GM19438 (cell line): ENCODE data around the gene RTN1.

Experiments
- ATAC-seq: cut with Tn5 transposase; IDR thresholded peaks from one replicate; pipeline ENCODE4 v1.9.1; 2021; ENCODE audit warnings: low read depth; ENCODE audit not compliant: unreplicated experiment

RTN1 gene

GRCh38 chr14:59811073-59811472, 59.5 kb downstream of the RTN1 start:
- no peak for ATAC-seq

GRCh38 chr14:59803052-59803540, 67.5 kb downstream of the RTN1 start:
- ATAC-seq, result no peak

DNA sequence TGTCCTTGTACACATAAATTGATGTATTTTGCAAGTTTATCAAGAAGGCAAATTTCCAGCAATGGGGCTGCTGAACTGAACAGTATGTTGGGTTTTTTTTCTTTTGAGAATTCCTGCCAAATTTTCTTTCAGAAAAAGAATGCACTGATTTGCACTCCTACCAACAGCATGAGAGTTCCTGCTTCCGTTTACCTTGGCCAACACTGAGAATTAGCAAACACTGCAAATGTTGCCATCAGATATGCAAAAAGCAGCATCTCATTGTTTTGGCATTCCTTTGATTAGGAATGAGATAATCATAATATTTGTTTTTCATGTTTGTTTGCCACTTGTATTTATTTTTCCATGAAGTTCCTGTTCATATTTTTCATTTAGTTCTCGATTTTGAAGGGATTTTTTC, 82.4 kb downstream of the RTN1 start:
- ATAC-seq, result no peak

- no peak for ATAC-seq
Measured at GRCh38 chr14:59787045-59787674, 83.4 kb downstream of the RTN1 start.

DNA sequence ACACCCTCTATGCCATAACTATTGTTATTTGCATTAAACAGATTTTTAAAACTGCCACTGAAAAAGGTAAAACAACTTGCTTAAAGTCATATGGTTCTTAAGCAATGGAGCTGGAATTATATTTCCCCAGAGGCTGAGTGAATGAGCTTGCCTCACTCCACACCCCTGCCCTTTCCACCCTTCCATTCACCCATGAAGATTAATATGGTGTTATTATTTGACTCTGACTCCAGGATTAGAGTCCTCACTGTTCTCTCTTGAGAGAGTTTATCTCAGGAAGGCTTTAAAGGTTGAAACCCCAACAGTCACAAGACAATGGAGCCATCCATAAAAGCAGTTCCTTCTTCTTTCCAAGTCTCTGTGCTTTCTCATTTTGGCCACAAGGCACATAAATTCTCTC, 84.9 kb downstream of the RTN1 start:
- no peak for ATAC-seq

DNA sequence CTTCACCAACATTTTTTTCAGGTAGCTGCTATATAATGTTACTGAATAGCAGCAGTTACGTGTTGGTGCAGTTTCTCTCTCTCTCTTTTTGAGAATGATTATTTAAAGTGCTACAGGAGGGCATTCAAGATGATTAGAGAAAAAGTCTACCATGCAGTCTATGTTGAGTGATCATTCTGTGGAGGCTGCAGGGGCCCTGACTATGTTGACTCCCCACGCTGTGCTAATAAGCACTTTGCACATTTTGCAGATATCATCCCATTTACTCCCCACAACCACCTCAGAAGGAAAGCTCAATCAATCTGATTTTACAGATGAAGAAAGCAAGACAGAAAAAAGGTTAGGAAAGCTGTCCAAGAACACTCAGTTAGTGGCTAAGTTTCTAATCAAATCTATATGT, 87.8 kb downstream of the RTN1 start:
- no peak for ATAC-seq

- ATAC-seq, result no peak
Measured at GRCh38 chr14:59777006-59777579, 93.5 kb downstream of the RTN1 start.

DNA sequence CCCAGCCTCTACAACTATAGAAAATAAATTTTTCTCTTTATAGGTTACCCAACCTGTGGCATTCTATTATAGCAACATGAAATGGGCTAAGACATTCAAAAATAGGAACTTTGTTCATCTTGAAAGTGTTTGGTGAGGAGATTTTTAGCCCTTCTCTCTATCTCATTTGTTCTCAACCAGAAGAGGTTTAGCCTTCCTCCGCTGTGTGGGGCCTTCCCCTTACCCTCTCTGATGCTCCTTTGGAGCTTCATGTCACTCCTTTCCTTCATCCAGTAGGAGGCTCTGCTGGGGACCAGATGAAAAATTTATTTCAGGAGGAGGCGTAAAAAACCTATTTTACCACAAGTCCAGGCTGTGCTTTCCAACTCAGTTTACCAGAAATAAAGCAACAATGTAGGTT, 94.1 kb downstream of the RTN1 start:
- ATAC-seq, result no peak

- no peak for ATAC-seq
Measured at GRCh38 chr14:59772233-59772632, 98.3 kb downstream of the RTN1 start.

- ATAC-seq, result no peak
Measured at GRCh38 chr14:59771577-59771976, 99.0 kb downstream of the RTN1 start.

DNA sequence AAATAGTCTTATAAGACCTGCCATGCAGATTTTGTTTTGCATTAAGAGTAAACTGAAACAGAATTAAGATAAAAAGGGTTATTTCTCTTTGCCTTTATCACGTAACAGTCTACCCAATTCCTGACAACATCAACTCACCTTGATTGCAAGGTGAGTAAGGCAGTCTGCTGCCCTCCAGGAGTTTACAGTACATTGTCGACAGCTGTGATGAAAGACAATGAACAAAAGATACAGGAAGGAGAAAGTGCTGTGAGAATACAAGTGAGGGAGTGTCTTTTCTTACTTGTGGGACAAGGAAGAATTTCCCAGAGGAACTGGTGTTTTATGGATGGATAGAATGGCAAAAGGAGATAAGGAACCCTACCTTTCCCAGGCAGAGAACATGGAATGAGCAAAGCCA, 101.0 kb downstream of the RTN1 start:
- no peak for ATAC-seq

DNA sequence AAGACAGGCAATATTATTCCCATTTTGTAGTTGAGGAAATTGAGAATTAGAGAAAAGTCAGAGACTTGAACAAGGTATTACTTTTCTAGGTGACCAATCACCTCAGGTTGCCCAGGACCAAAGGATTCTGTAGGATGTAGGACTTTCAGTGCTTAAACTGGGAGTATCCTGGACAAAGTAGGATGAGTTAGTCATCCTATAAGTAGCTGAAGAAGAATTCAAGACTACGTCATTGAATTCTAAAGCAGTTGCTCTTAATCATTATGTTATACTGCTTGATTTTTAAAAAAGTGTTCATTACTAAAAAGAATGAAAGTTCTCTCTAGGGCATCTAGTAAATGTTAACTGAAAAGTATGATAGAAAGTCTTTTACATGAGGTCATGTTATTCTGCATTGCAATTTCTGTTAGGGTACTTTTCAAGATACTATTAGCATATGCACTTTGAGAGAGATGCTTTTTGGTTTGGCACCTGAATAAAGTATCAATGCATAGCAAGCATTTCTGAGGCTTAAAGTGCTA, 101.7 kb downstream of the RTN1 start:
- ATAC-seq, result no peak

- ATAC-seq, result no peak
Measured at GRCh38 chr14:59761851-59762250, 108.7 kb downstream of the RTN1 start.

- ATAC-seq, result no peak
Measured at GRCh38 chr14:59755409-59756135, 115.0 kb downstream of the RTN1 start.

GRCh38 chr14:59754256-59754655, 116.3 kb downstream of the RTN1 start:
- ATAC-seq, result no peak

DNA sequence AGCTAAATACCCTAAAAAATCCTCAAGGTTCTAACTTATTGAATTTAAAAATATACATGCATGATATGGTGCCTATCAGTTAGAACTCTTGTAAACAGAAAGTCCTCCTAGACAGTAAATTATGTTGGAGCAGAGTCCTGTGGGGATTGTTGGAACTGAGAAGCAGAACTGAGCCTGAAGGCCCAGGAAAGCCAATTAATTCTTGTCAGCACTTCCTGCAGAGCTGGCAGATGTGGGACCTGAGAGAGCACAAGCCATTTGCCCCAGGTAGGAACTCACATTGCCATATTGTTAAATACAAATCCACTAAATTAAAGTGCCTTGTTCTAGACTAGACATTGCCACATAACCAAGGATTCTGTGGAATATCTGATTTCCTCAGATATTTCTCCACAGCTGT, 117.1 kb downstream of the RTN1 start:
- ATAC-seq, result no peak

DNA sequence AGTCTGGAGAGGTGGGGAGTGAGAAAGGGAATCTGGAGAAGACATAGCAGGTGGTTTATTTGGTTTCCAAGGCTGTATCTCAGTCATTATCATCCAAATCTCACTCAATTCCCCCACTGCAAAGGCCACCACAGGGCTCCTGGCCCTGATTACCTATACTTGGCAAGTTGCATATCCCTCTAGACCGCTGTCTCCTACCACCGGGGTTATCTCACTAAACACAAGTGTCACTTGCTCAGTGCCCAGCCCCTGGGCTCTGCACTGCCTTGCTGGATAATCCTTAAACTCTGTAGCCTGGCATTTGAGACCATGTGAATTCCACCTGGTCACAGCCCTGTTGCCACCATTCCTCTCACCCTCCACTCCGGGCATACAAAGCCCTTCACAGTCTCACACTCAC, 119.0 kb downstream of the RTN1 start:
- no peak for ATAC-seq

DNA sequence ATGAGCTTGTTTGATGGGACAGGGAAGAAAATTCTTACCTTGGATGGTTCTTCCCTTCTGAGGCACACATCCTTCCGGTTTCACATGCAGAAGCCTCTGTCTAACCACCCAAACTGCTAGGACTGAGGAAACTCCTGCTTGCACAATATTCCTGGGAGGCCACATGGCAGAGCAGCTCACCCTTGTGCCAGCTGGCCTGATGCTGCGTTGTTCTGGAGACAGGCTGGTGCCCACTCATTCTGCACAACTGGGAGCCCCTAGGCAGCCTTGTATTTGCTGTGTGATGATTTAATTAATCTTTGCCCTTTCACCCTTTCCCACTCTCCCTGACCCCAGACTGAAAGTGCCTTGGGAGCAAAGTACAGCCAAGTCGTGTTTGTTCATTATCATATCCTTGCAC, 130.8 kb downstream of the RTN1 start:
- no peak for ATAC-seq

GRCh38 chr14:59728304-59728703, 142.3 kb downstream of the RTN1 start:
- ATAC-seq, result no peak

GRCh38 chr14:59727073-59727661, 143.4 kb downstream of the RTN1 start:
- no peak for ATAC-seq

DNA sequence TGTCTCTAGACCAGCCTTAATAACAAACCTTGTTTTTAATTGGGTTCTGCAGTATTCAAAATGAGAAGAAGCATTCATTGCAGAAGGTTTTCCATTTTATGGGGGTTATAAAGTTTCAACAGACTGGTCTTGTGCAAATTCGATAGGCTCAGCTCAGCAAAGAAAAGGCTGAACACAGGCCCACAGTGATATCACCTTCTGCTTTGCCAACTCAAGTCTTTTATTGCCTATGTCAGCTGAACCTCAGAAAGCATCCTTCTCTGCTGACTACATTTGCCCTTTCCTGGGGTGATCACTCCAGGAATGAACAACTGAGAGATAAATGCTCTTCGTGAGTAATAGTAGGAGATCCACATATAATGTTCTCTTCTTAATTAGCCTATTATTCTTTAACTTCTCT, 159.5 kb downstream of the RTN1 start:
- no peak for ATAC-seq
